HFF-Myc (cell line): ENCODE results near the gene CPSF4L.
A peak's percentile ranks its signal among the peaks of the same experiment; 100 is the strongest.

Source experiments
- DNase-seq: peaks from one replicate; pipeline ENCODE4 v3.0.0-alpha.2; 2011; ENCODE audit warnings: low read depth; ENCODE audit errors: extremely low read depth
- H3K4me3 ChIP-seq: replicated peaks from 2 replicates; pipeline ENCODE4 v1.5.1; 2011; ENCODE audit warnings: low read depth, mild to moderate bottlenecking, control low read depth, low read length
- CTCF ChIP-seq: IDR thresholded peaks from 2 replicates; pipeline ENCODE4 v1.5.1; 2012; ENCODE audit warnings: mild to moderate bottlenecking, low read depth, low read length, control low read depth; ENCODE audit errors: missing control alignments

CPSF4L gene

GRCh38 chr17:73262676-73263642, 1.3 kb upstream of the CPSF4L start:
- no peak for TF ChIP-seq CTCF
- H3K4me3 ChIP-seq: no peak overlapping the region
- no peak for DNase-seq

- H3K4me3 ChIP-seq: no peak overlapping the region
- no peak for TF ChIP-seq CTCF
- no peak for DNase-seq
Measured at GRCh38 chr17:73261952-73262675, 434 bp upstream of the CPSF4L start.

- no peak for DNase-seq
- H3K4me3 ChIP-seq: no peak overlapping the region
- TF ChIP-seq CTCF: no peak
Measured at GRCh38 chr17:73257516-73257915, 4.2 kb downstream of the CPSF4L start.

- H3K4me3 ChIP-seq: no peak overlapping the region
- DNase-seq: no peak
- TF ChIP-seq CTCF: no peak
Measured at GRCh38 chr17:73256220-73256619, 5.5 kb downstream of the CPSF4L start.

GRCh38 chr17:73255671-73256181, 6.0 kb downstream of the CPSF4L start:
- TF ChIP-seq CTCF: peak; percentile 95
- no peak overlapping the region for H3K4me3 ChIP-seq
- DNase-seq: no peak

- no peak for DNase-seq
- TF ChIP-seq CTCF: no peak
- H3K4me3 ChIP-seq: no peak overlapping the region
Measured at GRCh38 chr17:73251871-73252270, 9.8 kb downstream of the CPSF4L start.
